WI38 (cell line): Measurements from ENCODE around the gene C12orf57.

Experiments used
- H3K4me3 ChIP-seq: 2 replicates; pipeline ENCODE4 v1.5.1; 2011; ENCODE audit warnings: low read depth, mild to moderate bottlenecking, control low read depth, low read length
- CTCF ChIP-seq: IDR thresholded peaks from 2 replicates; pipeline ENCODE4 v1.5.1; 2012; ENCODE audit warnings: low read depth, mild to moderate bottlenecking, control low read depth, low read length

Gene C12orf57

DNA sequence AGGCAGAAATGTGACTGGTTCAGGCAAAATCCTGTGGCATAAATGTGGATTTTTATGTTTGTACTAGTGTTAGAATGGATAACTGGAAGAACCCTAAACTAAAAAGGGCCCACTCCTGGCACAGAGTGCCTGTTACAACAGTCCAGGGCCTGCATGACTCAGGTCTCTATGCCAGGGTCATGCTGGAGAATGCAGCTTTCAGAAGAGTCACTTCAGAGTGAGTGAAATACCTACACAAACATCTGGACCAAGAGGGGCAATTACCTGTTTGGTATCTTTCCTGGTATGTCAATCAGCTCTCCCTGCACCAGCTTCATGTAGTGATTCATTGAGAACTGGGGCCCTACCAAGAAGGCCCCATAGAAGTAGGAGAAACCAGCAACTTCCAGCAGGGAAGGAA lies 36.9 kb downstream of the C12orf57 start:
- H3K4me3 ChIP-seq, result no peak overlapping the region
- no peak for TF ChIP-seq CTCF

- TF ChIP-seq CTCF, result no peak
- no peak overlapping the region for H3K4me3 ChIP-seq
Observed at GRCh38 chr12:6981152-6982052, 37.6 kb downstream of the C12orf57 start.

DNA sequence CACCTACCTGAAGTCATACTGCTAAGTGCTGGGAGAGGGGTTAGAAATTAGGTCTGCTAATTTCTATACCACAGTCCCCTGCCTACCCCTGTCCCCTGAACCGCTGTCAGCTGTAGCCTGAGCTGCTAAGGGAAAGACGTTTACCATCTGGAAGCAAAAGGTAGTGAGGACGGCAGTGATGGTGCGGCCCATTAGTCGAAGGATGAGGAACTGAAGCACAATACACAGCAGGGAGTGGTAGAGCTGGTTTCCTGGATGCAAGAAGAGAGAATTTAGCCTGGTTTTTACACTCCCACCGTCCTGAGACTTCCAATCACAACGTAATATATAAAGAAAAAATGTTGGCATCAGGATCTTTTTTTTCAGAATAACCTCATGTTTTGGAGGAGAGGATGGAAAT lies 38.7 kb downstream of the C12orf57 start:
- no peak overlapping the region for H3K4me3 ChIP-seq
- no peak for TF ChIP-seq CTCF

DNA sequence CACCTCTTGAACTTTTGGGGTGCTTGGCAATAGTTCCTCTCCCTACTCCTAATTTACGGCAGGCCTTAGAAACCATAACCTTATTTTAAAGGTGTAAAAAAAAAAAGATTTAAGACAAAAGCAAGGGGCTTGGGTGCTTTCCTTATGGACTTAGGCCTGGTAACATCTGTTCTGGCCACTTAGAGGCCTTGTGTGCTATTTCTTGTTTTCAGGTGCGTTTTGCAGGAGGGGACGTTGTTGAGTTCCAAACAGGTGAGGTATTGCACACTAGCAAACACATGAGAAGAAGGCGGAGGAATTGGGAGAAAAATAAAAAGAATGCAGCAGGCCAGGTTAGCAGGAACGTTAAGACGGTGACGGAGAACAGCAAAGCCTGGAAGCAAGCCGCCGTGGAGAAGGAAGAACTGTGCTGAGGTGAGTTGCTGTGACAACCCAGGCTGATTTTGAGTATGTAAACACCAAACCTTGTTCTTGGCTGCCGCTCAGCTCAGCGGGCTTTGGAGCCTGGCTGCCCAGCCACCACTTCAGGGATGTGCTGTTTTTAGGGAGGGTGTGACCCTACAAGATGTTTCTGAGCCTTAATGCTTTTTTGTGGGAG lies 44.2 kb downstream of the C12orf57 start:
- no peak overlapping the region for H3K4me3 ChIP-seq
- TF ChIP-seq CTCF, result no peak
